GM23338 (cell line): ENCODE results near the gene PITPNC1. TPM values are rescaled to one million over a fixed set of nuclear protein-coding genes. Genes with fewer than 3 reads are reported as not detected.

Experiments used
- ATAC-seq: fragments of 200-7000 bp; cut with Tn5 transposase; 3 replicates; pipeline ENCODE4 v1.9.1; 2020
- DNase-seq: peaks from one replicate; pipeline ENCODE4 v3.0.0-alpha.2; 2015; ENCODE audit warnings: low spot score
- H2AFZ ChIP-seq: fragments of 200-600 bp; sonication (generic); 2 replicates; pipeline ENCODE4 v1.8.0; 2016; ENCODE audit warnings: antibody characterized with exemption, mild to moderate bottlenecking, moderate library complexity
- H3F3A ChIP-seq: fragments of 200-600 bp; sonication (generic); replicated peaks from 2 replicates; pipeline ENCODE4 v1.8.0; 2017; ENCODE audit warnings: antibody characterized with exemption, mixed run types, low read depth
- H3K27ac ChIP-seq: fragments of 200-600 bp; sonication (generic); 2 replicates; pipeline ENCODE4 v1.6.1; 2016; ENCODE audit warnings: low read depth
- H3K27me3 ChIP-seq: fragments of 200-600 bp; sonication (generic); 2 replicates; pipeline ENCODE4 v1.8.0; 2016; ENCODE audit warnings: mild to moderate bottlenecking, mixed run types, moderate library complexity; ENCODE audit not compliant: insufficient read depth
- H3K36me3 ChIP-seq: fragments of 200-600 bp; sonication (generic); 2 replicates; pipeline ENCODE4 v1.8.0; 2016; ENCODE audit warnings: mild to moderate bottlenecking; ENCODE audit not compliant: insufficient read depth
- H3K4me1 ChIP-seq: fragments of 200-600 bp; sonication (generic); 2 replicates; pipeline ENCODE4 v1.8.0; 2016; ENCODE audit warnings: mild to moderate bottlenecking, moderate library complexity; ENCODE audit not compliant: insufficient read depth
- H3K4me2 ChIP-seq: fragments of 200-600 bp; sonication (generic); 2 replicates; pipeline ENCODE4 v1.7.1; 2017; ENCODE audit warnings: mixed run types
- H3K4me3 ChIP-seq: fragments of 200-600 bp; sonication (generic); 2 replicates; pipeline ENCODE4 v1.6.1; 2016; ENCODE audit warnings: mixed run types
- H3K79me2 ChIP-seq: fragments of 200-600 bp; sonication (generic); replicated peaks from 2 replicates; pipeline ENCODE4 v1.8.0; 2017; ENCODE audit warnings: mild to moderate bottlenecking; ENCODE audit not compliant: insufficient read depth
- H3K9me2 ChIP-seq: fragments of 200-600 bp; sonication (generic); 2 replicates; pipeline ENCODE4 v1.8.0; 2017; ENCODE audit not compliant: insufficient read depth
- H4K20me1 ChIP-seq: fragments of 200-600 bp; sonication (generic); replicated peaks from 2 replicates; pipeline ENCODE4 v1.8.0; 2017; ENCODE audit warnings: mild to moderate bottlenecking; ENCODE audit not compliant: insufficient read depth
- H3K27ac Mint-ChIP-seq: 2 replicates; pipeline ENCODE4 v1.8.0; 2020; ENCODE audit warnings: inconsistent platforms, mild to moderate bottlenecking, moderate library complexity, mixed read lengths
- H3K27me3 Mint-ChIP-seq: 3 replicates; pipeline ENCODE4 v1.8.0; 2022; ENCODE audit warnings: low read depth, mild to moderate bottlenecking, moderate library complexity, mixed read lengths, inconsistent platforms; ENCODE audit not compliant: insufficient read depth, poor library complexity
- H3K36me3 Mint-ChIP-seq: 3 replicates; pipeline ENCODE4 v1.8.0; 2021; ENCODE audit warnings: low read depth, mild to moderate bottlenecking, inconsistent platforms, moderate library complexity, mixed read lengths
- H3K4me1 Mint-ChIP-seq: 3 replicates; pipeline ENCODE4 v1.8.0; 2020; ENCODE audit warnings: mild to moderate bottlenecking, inconsistent platforms, mixed read lengths
- H3K4me3 Mint-ChIP-seq: 3 replicates; pipeline ENCODE4 v1.8.0; 2021; ENCODE audit warnings: moderate library complexity, mild to moderate bottlenecking, inconsistent platforms, mixed read lengths
- H3K9me3 Mint-ChIP-seq: 3 replicates; pipeline ENCODE4 v1.8.0; 2020; ENCODE audit warnings: moderate library complexity, mild to moderate bottlenecking, inconsistent platforms, mixed read lengths
- CREB1 ChIP-seq: fragments of 250-450 bp; sonication (Bioruptor Pico); IDR thresholded peaks from 2 replicates; pipeline ENCODE4 v1.5.0; 2020; ENCODE audit warnings: low read depth, mild to moderate bottlenecking, moderate library complexity
- CTCF ChIP-seq, 2 experiments: fragments of 200-600 bp in 1 of 2; sonication (generic) in 1 of 2; conservative IDR thresholded peaks; 2 replicates each; pipeline versions ENCODE4 v1.5.1 to v1.6.1; 2016 to 2017; ENCODE audit warnings: antibody characterized with exemption in 2 of 2, low read depth in 2 of 2, mild to moderate bottlenecking in 2 of 2, moderate library complexity in 1 of 2
- ETS1 ChIP-seq: IDR thresholded peaks from 2 replicates; pipeline ENCODE4 v1.6.1; 2016; ENCODE audit warnings: antibody characterized with exemption
- EZH2 ChIP-seq: fragments of 200-600 bp; sonication (generic); IDR thresholded peaks from one replicate; pipeline ENCODE4 v1.8.0; 2017; ENCODE audit warnings: antibody characterized with exemption, mild to moderate bottlenecking, low read depth; ENCODE audit not compliant: unreplicated experiment
- EZH2phosphoT487 ChIP-seq: fragments of 200-600 bp; sonication (generic); IDR thresholded peaks from one replicate; pipeline ENCODE4 v1.8.1; 2018; ENCODE audit warnings: antibody characterized with exemption; ENCODE audit not compliant: unreplicated experiment
- JUNB ChIP-seq: IDR thresholded peaks from one replicate; pipeline ENCODE4 v1.6.1; 2016; ENCODE audit warnings: antibody characterized with exemption; ENCODE audit not compliant: unreplicated experiment
- NANOG ChIP-seq: IDR thresholded peaks from 2 replicates; pipeline ENCODE4 v1.6.1; 2016; ENCODE audit warnings: antibody characterized with exemption, borderline replicate concordance
- POLR2AphosphoS5 ChIP-seq: IDR thresholded peaks from 2 replicates; pipeline ENCODE4 v1.6.1; 2016; ENCODE audit warnings: antibody characterized with exemption, low read depth
- REST ChIP-seq: IDR thresholded peaks from one replicate; pipeline ENCODE4 v1.6.1; 2018; ENCODE audit warnings: antibody characterized with exemption; ENCODE audit not compliant: unreplicated experiment
- STAT1 ChIP-seq: IDR thresholded peaks from one replicate; pipeline ENCODE4 v1.6.1; 2016; ENCODE audit warnings: antibody characterized with exemption; ENCODE audit not compliant: unreplicated experiment
- ZNF114 ChIP-seq: fragments of 250-450 bp; sonication (Bioruptor Pico); IDR thresholded peaks from 2 replicates; pipeline ENCODE4 v1.5.0; 2020; ENCODE audit warnings: mild to moderate bottlenecking, moderate library complexity
- ZNF331 ChIP-seq: fragments of 250-450 bp; sonication (Bioruptor Pico); IDR thresholded peaks from 2 replicates; pipeline ENCODE4 v1.5.0; 2020; ENCODE audit warnings: low read depth, mild to moderate bottlenecking, moderate library complexity
- ZNF462 ChIP-seq: fragments of 250-450 bp; sonication (Bioruptor Pico); IDR thresholded peaks from 2 replicates; pipeline ENCODE4 v1.5.0; 2020; ENCODE audit warnings: mild to moderate bottlenecking, moderate library complexity
- polyA plus RNA-seq: library from polyadenylated mRNA; unstranded; fragments of >200 nt; fragmentation: Nextera tagmentation; extraction: Ambion mirVana; gene quantifications from 2 replicates; pipeline ENCODE4 v1.2.1, GENCODE V29; 2016
- total RNA-seq: library from RNA; depleted of rRNA; stranded (reverse); fragments of >200 nt; shearing (Covaris generic); gene quantifications from 2 replicates; pipeline ENCODE4 v1.2.3, GENCODE V29; 2014

The PITPNC1 gene
- total and polyA plus RNA-seq, 2 experiments from 2014 or later = 23.0 to 32.6 TPM

- Histone ChIP-seq H3K4me1 (peaks cover 12% of the 10 kb centered on the region), H3K27me3 (no peaks in the 10 kb centered on the region), H3K27ac (no peak overlapping the region), H3K36me3 (no peaks in the 10 kb centered on the region), H2AFZ (no peak overlapping the region), H3K9me2 (no peaks in the 10 kb centered on the region), H3K79me2 (no peaks in the 10 kb centered on the region), H3F3A (0 out of 2 replicates have a peak, but pooled peaks cover 5% of the 10 kb centered on the region), H4K20me1 (no peaks in the 10 kb centered on the region), H3K4me2 (no peak overlapping the region), H3K4me3 (no peak overlapping the region)
- peaks cover 7% of the 10 kb centered on the region; the same call in 2 of the 3 replicates for H3K9me3 Mint-ChIP-seq
- peaks cover 5% of the 10 kb centered on the region; the same call in 1 of the 3 replicates for H3K36me3 Mint-ChIP-seq
- peaks cover 18% of the 10 kb centered on the region for H3K4me1 Mint-ChIP-seq
- H3K4me3 Mint-ChIP-seq = no peak overlapping the region
- H3K27ac Mint-ChIP-seq = no peak overlapping the region
- peaks cover 1% of the 10 kb centered on the region for H3K27me3 Mint-ChIP-seq
- TF ChIP-seq ETS1 (no peak), ZNF462 (CRISPR knock-in tag) (no peak), CTCF (conservative IDR thresholded peaks at IDR 0.05; ENCODE audit: low read depth in 2 of 2) (no peak), POLR2AphosphoS5 (no peak), STAT1 (no peak), JUNB (no peak), EZH2phosphoT487 (no peak), ZNF114 (CRISPR knock-in tag) (no peak), REST (no peak), CREB1 (CRISPR knock-in tag) (no peak), ZNF331 (no peak), NANOG (no peak), EZH2 (no peak)
- DNase-seq (no peak), ATAC-seq (no peak)
Observed at GRCh38 chr17:67712375-67712774, 335.3 kb downstream of the PITPNC1 start.
